Prostate gland (tissue), 2 donors: ENCODE data around the gene ATP6V0D1. TPM values are rescaled to one million over a fixed set of nuclear protein-coding genes. Genes with fewer than 3 reads are reported as not detected.
A peak's percentile ranks its signal among the peaks of the same experiment; 100 is the strongest.

Experiments used
- DNase-seq: peaks from one replicate; pipeline ENCODE4 v3.0.0-alpha.2; 2019; ENCODE audit warnings: low spot score
- H3K27ac ChIP-seq, 2 donors: fragments of 200-600 bp; sonication (generic); 2 replicates each; pipeline ENCODE4 v1.5.1; 2017 to 2019
- H3K27me3 ChIP-seq: fragments of 200-600 bp; sonication (generic); replicated peaks from 2 replicates; pipeline ENCODE4 v1.5.1; 2019; ENCODE audit not compliant: insufficient read depth
- H3K36me3 ChIP-seq, 2 donors: fragments of 200-600 bp; sonication (generic); 1 replicate in 1 of 2; 2 replicates in 1 of 2; pipeline versions ENCODE4 v1.5.1 to v1.8.1; 2017 to 2019
- H3K4me1 ChIP-seq: fragments of 200-600 bp; sonication (generic); replicated peaks from 2 replicates; pipeline ENCODE4 v1.5.1; 2019
- H3K4me3 ChIP-seq, 2 donors: fragments of 200-600 bp; sonication (generic); 2 replicates each; pipeline ENCODE4 v1.5.1; 2017 to 2019
- H3K9me3 ChIP-seq: fragments of 200-600 bp; sonication (generic); 2 replicates; pipeline ENCODE4 v1.5.1; 2017
- CTCF ChIP-seq, 4 experiments: fragments of 200-600 bp in 2 of 4; fragments of 450-650 bp in 2 of 4; sonication (generic) in 2 of 4; IDR thresholded peaks; 1 replicate in 3 of 4; 2 replicates in 1 of 4; pipeline ENCODE4 v1.5.1; 2016 to 2019; ENCODE audit warnings: antibody characterized with exemption in 4 of 4, mild to moderate bottlenecking in 2 of 4, moderate library complexity in 2 of 4
- POLR2A ChIP-seq: fragments of 450-650 bp; IDR thresholded peaks from one replicate; pipeline ENCODE4 v1.6.1; 2016; ENCODE audit warnings: antibody characterized with exemption, mild to moderate bottlenecking
- POLR2AphosphoS5 ChIP-seq: sonication (generic); formaldehyde crosslinking; IDR thresholded peaks from one replicate; pipeline ENCODE4 v1.6.1; 2017; ENCODE audit warnings: antibody characterized with exemption
- WGBS: methylation state at CpG from one replicate; pipeline ENCODE4 v1.1.5; 2018; 5-methylcytosine and 5-hydroxymethylcytosine counted together
- intact Hi-C: fragments of 100-400 bp; cut with DNase I; formaldehyde crosslinking; loops from one replicate; pipeline ENCODE4 v1.14.2; 2022
- total RNA-seq, 2 donors: library from RNA; depleted of rRNA; stranded (reverse); fragments of >200 nt; gene quantifications; one replicate each; pipeline ENCODE4 v1.1.0, GENCODE V29; 2016

Gene ATP6V0D1
- total RNA-seq, 2 donors from 2014 or later = 98.3 to 138 TPM

- no peak overlapping the region for H3K27ac ChIP-seq
- 67% methylated on average over 15 of the region's 19 CpGs for WGBS
- H3K4me1 ChIP-seq = peaks cover 21% of the 10 kb centered on the region
- no peaks in the 10 kb centered on the region for H3K27me3 ChIP-seq
- TF ChIP-seq POLR2AphosphoS5 = no peak
- TF ChIP-seq POLR2A = no peak
- TF ChIP-seq CTCF (IDR thresholded peaks at IDR 0.05) = no peak
- intact Hi-C loops = loop anchor here (5.0 to 10.0 kb wide), 2 partner anchors 115 to 143 kb away; no protein-coding TSS in a partner anchor
- H3K9me3 ChIP-seq = no peaks in the 10 kb centered on the region
- no peaks in the 10 kb centered on the region for H3K36me3 ChIP-seq
- no peak for DNase-seq
- no peak overlapping the region for H3K4me3 ChIP-seq
These were observed 80.9 kb downstream of the ATP6V0D1 start for GRCh38 chr16:67399749-67400704.

- no peak overlapping the region for H3K4me3 ChIP-seq
- intact Hi-C loops = loop anchor here (5.0 to 10.0 kb wide), 2 partner anchors 114 to 142 kb away; no protein-coding TSS in a partner anchor
- no peaks in the 10 kb centered on the region for H3K27me3 ChIP-seq
- no peak for DNase-seq
- WGBS = 32% methylated on average over 33 of the region's 42 CpGs
- no peaks in the 10 kb centered on the region for H3K9me3 ChIP-seq
- peaks cover 17% of the 10 kb centered on the region for H3K4me1 ChIP-seq
- no peaks in the 10 kb centered on the region for H3K36me3 ChIP-seq
- H3K27ac ChIP-seq = no peak overlapping the region
- TF ChIP-seq POLR2A = no peak
- TF ChIP-seq CTCF (IDR thresholded peaks at IDR 0.05) = peak; percentile 65 to 85 (median 76)
- peak; percentile 14 for TF ChIP-seq POLR2AphosphoS5
These were observed 81.7 kb downstream of the ATP6V0D1 start for GRCh38 chr16:67399218-67399733.

- no peak overlapping the region for H3K4me3 ChIP-seq
- intact Hi-C loops = loop anchor here (5.0 to 10.0 kb wide), 2 partner anchors 114 to 141 kb away; no protein-coding TSS in a partner anchor
- DNase-seq = no peak
- H3K27me3 ChIP-seq = no peaks in the 10 kb centered on the region
- H3K9me3 ChIP-seq = no peaks in the 10 kb centered on the region
- H3K36me3 ChIP-seq = no peaks in the 10 kb centered on the region
- WGBS = 93% methylated on average over 19 of the region's 19 CpGs
- no peak for TF ChIP-seq POLR2A
- no peak for TF ChIP-seq CTCF (IDR thresholded peaks at IDR 0.05)
- TF ChIP-seq POLR2AphosphoS5 = no peak
- H3K4me1 ChIP-seq = peaks cover 14% of the 10 kb centered on the region
- H3K27ac ChIP-seq = no peak overlapping the region
These were observed 82.3 kb downstream of the ATP6V0D1 start for GRCh38 chr16:67398546-67399217.

- H3K27me3 ChIP-seq = no peaks in the 10 kb centered on the region
- H3K4me1 ChIP-seq = peaks cover 14% of the 10 kb centered on the region
- H3K27ac ChIP-seq = no peak overlapping the region
- WGBS = 54% methylated on average over 22 of the region's 22 CpGs
- no peak overlapping the region for H3K4me3 ChIP-seq
- no peaks in the 10 kb centered on the region for H3K36me3 ChIP-seq
- H3K9me3 ChIP-seq = no peaks in the 10 kb centered on the region
- DNase-seq = no peak
- intact Hi-C loops = loop anchor here (5.0 to 10.0 kb wide), 2 partner anchors 113 to 141 kb away; no protein-coding TSS in a partner anchor
- TF ChIP-seq POLR2AphosphoS5 = no peak
- TF ChIP-seq POLR2A = no peak
- TF ChIP-seq CTCF (IDR thresholded peaks at IDR 0.05) = peak in 2 of 4 experiments; percentile 19 to 48
These were observed 83.0 kb downstream of the ATP6V0D1 start for GRCh38 chr16:67397812-67398545.
